ENCODE measurements around the gene CGNL1. TPM values are rescaled to one million over a fixed set of nuclear protein-coding genes. Genes with fewer than 3 reads are reported as not detected.

The CGNL1 gene
- total and polyA plus RNA-seq, 5 experiments from 2014 or later, result not detected

GRCh38 chr15:57595011-57595866 lies 218.9 kb downstream of the CGNL1 start:
- ATAC-seq (no peak), DNase-seq (no peak)
- Mint-ChIP-seq H3K4me1 (peaks cover 6 to 15% (median 8%) of the 10 kb centered on the region in 4 donors), H3K27ac (no peak overlapping the region), H3K36me3 (no peaks in the 10 kb centered on the region), H3K9me3 (no peaks in the 10 kb centered on the region), H3K27me3 (peaks cover 13 to 42% (median 30%) of the 10 kb centered on the region in 5 donors), H3K4me3 (no peak overlapping the region)
- POLR2A ChIA-PET, result no interaction called here

- H3K36me3 Mint-ChIP-seq, result no peaks in the 10 kb centered on the region
- H3K4me3 Mint-ChIP-seq, result no peak overlapping the region
- H3K4me1 Mint-ChIP-seq, result peaks cover under 1 to 9% (median 2%) of the 10 kb centered on the region in 4 donors
- no peak for ATAC-seq
- POLR2A ChIA-PET, result no interaction called here
- peaks cover 7 to 34% (median 19%) of the 10 kb centered on the region in 5 donors for H3K27me3 Mint-ChIP-seq
- no peak for DNase-seq
- H3K27ac Mint-ChIP-seq, result no peak overlapping the region
- H3K9me3 Mint-ChIP-seq, result no peaks in the 10 kb centered on the region
Measured at GRCh38 chr15:57596301-57596855, 220.1 kb downstream of the CGNL1 start.

GRCh38 chr15:57596978-57597377 lies 220.7 kb downstream of the CGNL1 start:
- POLR2A ChIA-PET, result no interaction called here

GRCh38 chr15:57597431-57597830 lies 221.1 kb downstream of the CGNL1 start:
- H3K4me1 Mint-ChIP-seq, result peaks cover 0 to 4% (median 0%) of the 10 kb centered on the region in 4 donors

More at GRCh38 chr15:57596978-57597377, 220.7 kb downstream of the CGNL1 start:
- Mint-ChIP-seq H3K27ac (no peak overlapping the region), H3K36me3 (no peaks in the 10 kb centered on the region), H3K9me3 (no peaks in the 10 kb centered on the region), H3K27me3 (peaks cover 7 to 37% (median 17%) of the 10 kb centered on the region in 5 donors), H3K4me3 (no peak overlapping the region), H3K4me1 (peaks cover 0 to 8% (median 0%) of the 10 kb centered on the region in 4 donors)
- ATAC-seq (no peak), DNase-seq (no peak)

GRCh38 chr15:57598346-57598745 lies 222.0 kb downstream of the CGNL1 start:
- Mint-ChIP-seq H3K4me1 (no peaks in the 10 kb centered on the region), H3K27me3 (peaks cover 5 to 28% (median 8%) of the 10 kb centered on the region in 5 donors), H3K9me3 (no peaks in the 10 kb centered on the region), H3K4me3 (no peak overlapping the region), H3K36me3 (no peaks in the 10 kb centered on the region), H3K27ac (no peak overlapping the region)
- DNase-seq (no peak), ATAC-seq (no peak)
- POLR2A ChIA-PET, result no interaction called here

More at GRCh38 chr15:57597431-57597830, 221.1 kb downstream of the CGNL1 start:
- POLR2A ChIA-PET, result no interaction called here
- Mint-ChIP-seq H3K4me3 (no peak overlapping the region), H3K27ac (no peak overlapping the region), H3K36me3 (no peaks in the 10 kb centered on the region), H3K27me3 (peaks cover 7 to 36% (median 13%) of the 10 kb centered on the region in 5 donors), H3K9me3 (no peaks in the 10 kb centered on the region)
- DNase-seq (no peak), ATAC-seq (no peak)

GRCh38 chr15:57599296-57599810 lies 223.0 kb downstream of the CGNL1 start:
- no peak for DNase-seq
- no peak overlapping the region for H3K4me3 Mint-ChIP-seq
- POLR2A ChIA-PET, result no interaction called here
- H3K27me3 Mint-ChIP-seq, result peaks cover 2 to 22% (median 6%) of the 10 kb centered on the region in 5 donors
- H3K9me3 Mint-ChIP-seq, result no peaks in the 10 kb centered on the region
- ATAC-seq, result no peak
- no peaks in the 10 kb centered on the region for H3K4me1 Mint-ChIP-seq
- H3K36me3 Mint-ChIP-seq, result no peaks in the 10 kb centered on the region
- no peak overlapping the region for H3K27ac Mint-ChIP-seq

- POLR2A ChIA-PET, result no interaction called here
- no peaks in the 10 kb centered on the region for H3K36me3 Mint-ChIP-seq
- H3K27me3 Mint-ChIP-seq, result peaks cover 4 to 27% (median 7%) of the 10 kb centered on the region in 5 donors
- H3K27ac Mint-ChIP-seq, result no peak overlapping the region
- ATAC-seq (no peak), DNase-seq (no peak)
- H3K4me1 Mint-ChIP-seq, result no peaks in the 10 kb centered on the region
- no peak overlapping the region for H3K4me3 Mint-ChIP-seq
- no peaks in the 10 kb centered on the region for H3K9me3 Mint-ChIP-seq
Measured at GRCh38 chr15:57600197-57600596, 223.9 kb downstream of the CGNL1 start.

Other genes starting within 250 kb of the CGNL1 start
- gene MYZAP, start 215.4 kb downstream of the CGNL1 start, total RNA-seq, result not detected
- gene MYZAP, start 215.4 kb downstream of the CGNL1 start, polyA plus RNA-seq, result under 1 TPM in 2 of 3 donors, not detected in 1; 0.20 to 0.26 TPM

All from naive thymus-derived CD8-positive, alpha-beta T cell (primary cell).